H1 (cell line): Measurements from ENCODE around the gene TMC6. TPM values are rescaled to one million over a fixed set of nuclear protein-coding genes. Genes with fewer than 3 reads are reported as not detected.

Source experiments
- CTCF ChIA-PET: fragments of 300-600 bp; sonication (Branson Sonifier 250); formaldehyde crosslinking; loops from one replicate; lab custom pipeline; 2021; ENCODE audit not compliant: partially characterized antibody; lab: Charles Lee
- POLR2A ChIA-PET: fragments of 300-600 bp; sonication (Branson Sonifier 250); formaldehyde crosslinking; loops from one replicate; lab custom pipeline; 2021; ENCODE audit warnings: inconsistent platforms; ENCODE audit not compliant: partially characterized antibody; lab: Charles Lee
- DNase-seq, 2 experiments: peaks; one replicate each; pipeline versions ENCODE4 v3.0.0 to v3.0.0-alpha.2; 2010 to 2022; ENCODE audit warnings: low spot score in 2 of 2, low read depth in 1 of 2, mixed read lengths in 1 of 2
- FAIRE-seq: peaks from 2 replicates; lab custom pipeline; 2011; peaks lifted over from hg19 to GRCh38; lab: Jason Lieb, UNC
- H2AFZ ChIP-seq: 2 replicates; pipeline ENCODE4 v1.8.1; 2012; ENCODE audit warnings: low read length, inconsistent platforms
- H2AK5ac ChIP-seq: 2 replicates; pipeline ENCODE4 v1.6.1; 2013; ENCODE audit warnings: low read depth, low read length
- H2BK120ac ChIP-seq: replicated peaks from 2 replicates; pipeline ENCODE3; 2013; ENCODE audit warnings: low read depth, low read length, inconsistent platforms
- H2BK12ac ChIP-seq: 2 replicates; pipeline ENCODE4 v1.6.1; 2013; ENCODE audit warnings: low read depth, low read length
- H2BK15ac ChIP-seq: 2 replicates; pipeline ENCODE4 v1.6.1; 2013; ENCODE audit warnings: low read length
- H2BK20ac ChIP-seq: 2 replicates; pipeline ENCODE4 v1.6.1; 2013; ENCODE audit warnings: low read length
- H2BK5ac ChIP-seq: 2 replicates; pipeline ENCODE4 v1.6.1; 2013; ENCODE audit warnings: low read depth, low read length
- H3K14ac ChIP-seq: 2 replicates; pipeline ENCODE4 v1.6.1; 2013; ENCODE audit warnings: inconsistent platforms; ENCODE audit not compliant: insufficient read length
- H3K18ac ChIP-seq: 2 replicates; pipeline ENCODE4 v1.6.1; 2013; ENCODE audit warnings: low read length; ENCODE audit errors: extremely low read depth
- H3K23ac ChIP-seq: 2 replicates; pipeline ENCODE4 v1.6.1; 2013; ENCODE audit warnings: inconsistent platforms; ENCODE audit not compliant: insufficient read length
- H3K23me2 ChIP-seq: 2 replicates; pipeline ENCODE4 v1.6.1; 2013; ENCODE audit warnings: low read depth, low read length
- H3K27ac ChIP-seq: 2 replicates; pipeline ENCODE4 v1.6.1; 2011; ENCODE audit warnings: low read depth, low read length, inconsistent platforms
- H3K27me3 ChIP-seq, 4 experiments: replicated peaks in 1 of 4; 1 replicate in 1 of 4; 2 replicates in 3 of 4; pipeline versions ENCODE4 v1.6.1 to v1.8.1; 2011 to 2013; ENCODE audit warnings: low read length in 3 of 4, mild to moderate bottlenecking in 3 of 4, inconsistent platforms in 2 of 4, mixed read lengths in 2 of 4, moderate library complexity in 1 of 4; ENCODE audit not compliant: control insufficient read depth in 3 of 4, insufficient read depth in 3 of 4; ENCODE audit errors: extremely low read depth in 1 of 4
- H3K36me3 ChIP-seq, 4 experiments: 2 replicates each; pipeline versions ENCODE4 v1.6.1 to v1.8.1; 2011 to 2013; ENCODE audit warnings: mild to moderate bottlenecking in 4 of 4, low read length in 3 of 4, moderate library complexity in 2 of 4, control low read depth in 1 of 4, inconsistent platforms in 1 of 4; ENCODE audit not compliant: insufficient read depth in 4 of 4, control insufficient read depth in 2 of 4
- H3K4ac ChIP-seq: replicated peaks from 2 replicates; pipeline ENCODE3; 2013; ENCODE audit warnings: low read length, low read depth, mixed read lengths, inconsistent platforms; ENCODE audit not compliant: insufficient read length
- H3K4me1 ChIP-seq, 4 experiments: replicated peaks in 1 of 4; 1 replicate in 1 of 4; 2 replicates in 3 of 4; pipeline versions ENCODE4 v1.6.1 to v1.8.1; 2011 to 2013; ENCODE audit warnings: low read length in 3 of 4, inconsistent platforms in 2 of 4, mixed read lengths in 1 of 4; ENCODE audit not compliant: insufficient read depth in 4 of 4, control insufficient read depth in 3 of 4
- H3K4me2 ChIP-seq, 2 experiments: 2 replicates each; pipeline versions ENCODE4 v1.6.1 to v1.8.1; 2011 to 2013; ENCODE audit warnings: low read depth in 2 of 2, low read length in 2 of 2, control low read depth in 1 of 2, inconsistent platforms in 1 of 2, mild to moderate bottlenecking in 1 of 2; ENCODE audit not compliant: insufficient read depth in 1 of 2
- H3K4me3 ChIP-seq, 4 experiments: fragments of 200-600, 300-600 bp in 1 of 4; sonication (generic), shearing (Covaris generic), sonication (Bioruptor Twin) in 1 of 4; 2 replicates each; pipeline versions ENCODE4 v1.5.1 to v1.8.1; 2011 to 2016; ENCODE audit warnings: low read length in 4 of 4, low read depth in 3 of 4, control low read depth in 2 of 4, inconsistent platforms in 2 of 4, mild to moderate bottlenecking in 2 of 4, mixed read lengths in 1 of 4, moderate library complexity in 1 of 4; ENCODE audit not compliant: insufficient read depth in 2 of 4; ENCODE audit errors: extremely low read depth in 1 of 4
- H3K56ac ChIP-seq: replicated peaks from 2 replicates; pipeline ENCODE3; 2013; ENCODE audit warnings: low read depth, mild to moderate bottlenecking, mixed read lengths, low read length, inconsistent platforms; ENCODE audit not compliant: insufficient read length
- H3K79me1 ChIP-seq: 2 replicates; pipeline ENCODE4 v1.6.1; 2013; ENCODE audit warnings: low read depth, low read length, control low read depth
- H3K79me2 ChIP-seq, 2 experiments: 2 replicates each; pipeline versions ENCODE4 v1.6.1 to v1.8.1; 2012 to 2013; ENCODE audit warnings: low read length in 2 of 2, mild to moderate bottlenecking in 2 of 2, inconsistent platforms in 1 of 2; ENCODE audit not compliant: insufficient read depth in 2 of 2, control insufficient read depth in 1 of 2
- H3K9ac ChIP-seq, 4 experiments: replicated peaks in 1 of 4; 1 replicate in 1 of 4; 2 replicates in 3 of 4; pipeline versions ENCODE4 v1.6.1 to v1.8.1; 2011 to 2013; ENCODE audit warnings: low read depth in 3 of 4, low read length in 3 of 4, control low read depth in 2 of 4, mild to moderate bottlenecking in 2 of 4, moderate library complexity in 2 of 4, inconsistent platforms in 1 of 4; ENCODE audit errors: extremely low read depth in 1 of 4
- H3K9me3 ChIP-seq, 2 experiments: 2 replicates each; pipeline versions ENCODE4 v1.6.1 to v1.8.1; 2012 to 2013; ENCODE audit warnings: mild to moderate bottlenecking in 2 of 2, moderate library complexity in 2 of 2, control low read depth in 1 of 2, inconsistent platforms in 1 of 2, low read depth in 1 of 2, low read length in 1 of 2, mixed read lengths in 1 of 2; ENCODE audit not compliant: insufficient read depth in 2 of 2
- H4K20me1 ChIP-seq, 2 experiments: replicated peaks in 1 of 2; 2 replicates each; pipeline versions ENCODE3 to v1.8.1; 2011 to 2013; ENCODE audit warnings: inconsistent platforms in 2 of 2, low read length in 2 of 2, mild to moderate bottlenecking in 1 of 2; ENCODE audit not compliant: insufficient read depth in 2 of 2, control insufficient read depth in 1 of 2
- H4K5ac ChIP-seq: 2 replicates; pipeline ENCODE4 v1.6.1; 2013; ENCODE audit warnings: low read length, low read depth, mixed read lengths, inconsistent platforms; ENCODE audit not compliant: insufficient read length
- H4K8ac ChIP-seq: 2 replicates; pipeline ENCODE4 v1.8.0; 2013; ENCODE audit warnings: mild to moderate bottlenecking, moderate library complexity, low read length, inconsistent platforms; ENCODE audit not compliant: insufficient read depth; ENCODE audit errors: extremely low read depth
- H4K91ac ChIP-seq: replicated peaks from 2 replicates; pipeline ENCODE3; 2013; ENCODE audit warnings: low read length, mixed read lengths, inconsistent platforms; ENCODE audit not compliant: insufficient read length
- CEBPB ChIP-seq: IDR thresholded peaks from 2 replicates; pipeline ENCODE4 v1.6.1; 2012; ENCODE audit warnings: low read depth, low read length
- CHD1 ChIP-seq: IDR thresholded peaks from 2 replicates; pipeline ENCODE4 v1.6.1; 2012; ENCODE audit warnings: low read depth, low read length, improper control_type of control experiment
- EZH2 ChIP-seq: fragments of 200-600 bp; sonication (generic); IDR thresholded peaks from 2 replicates; pipeline ENCODE4 v1.7.1; 2012; ENCODE audit warnings: low read depth, mild to moderate bottlenecking, moderate library complexity, low read length, inconsistent platforms; ENCODE audit not compliant: severe bottlenecking
- JUND ChIP-seq: IDR thresholded peaks from 2 replicates; pipeline ENCODE4 v1.6.1; 2011; ENCODE audit warnings: mild to moderate bottlenecking, improper control_type of control experiment, low read length
- POLR2A ChIP-seq, 2 experiments: IDR thresholded peaks; 1 replicate in 1 of 2; 2 replicates in 1 of 2; pipeline ENCODE4 v1.6.1; 2011; ENCODE audit warnings: low read depth in 2 of 2, low read length in 2 of 2, mild to moderate bottlenecking in 2 of 2; ENCODE audit errors: control extremely low read depth in 1 of 2
- RAD21 ChIP-seq, 2 experiments: IDR thresholded peaks in 1 of 2; conservative IDR thresholded peaks in 1 of 2; 2 replicates each; pipeline ENCODE4 v1.6.1; 2011; ENCODE audit warnings: low read depth in 2 of 2, low read length in 2 of 2, improper control_type of control experiment in 1 of 2, inconsistent platforms in 1 of 2, mild to moderate bottlenecking in 1 of 2, moderate library complexity in 1 of 2
- TEAD4 ChIP-seq: IDR thresholded peaks from 2 replicates; pipeline ENCODE4 v1.6.1; 2012; ENCODE audit warnings: low read depth, low read length, inconsistent platforms, mixed read lengths
- WGBS, 2 experiments: shearing (Covaris generic) in 1 of 2; methylation state at CpG; one replicate each; pipeline versions ENCODE4 v1.1.6 to v1.1.7; 2013 to 2015; ENCODE audit warnings: low lambda C conversion rate in 2 of 2, mixed read lengths in 2 of 2, inconsistent platforms in 1 of 2, low coverage in 1 of 2, missing lambda C conversion rate in 1 of 2; ENCODE audit not compliant: insufficient replicate concordance in 2 of 2, insufficient coverage in 1 of 2, insufficient read length in 1 of 2; ENCODE audit errors: extremely low coverage in 1 of 2, missing lambda C conversion rate in 1 of 2; 5-methylcytosine and 5-hydroxymethylcytosine counted together
- polyA plus RNA-seq, 7 experiments: library from polyadenylated mRNA; depleted of rRNA in 3 of 7; stranded (reverse) in 5 of 7; unstranded in 2 of 7; fragments of >200 nt in 5 of 7; fragments of 200-250 nt in 2 of 7; gene quantifications; 1 replicate in 5 of 7; 2 replicates in 1 of 7; 4 replicates in 1 of 7; pipeline versions ENCODE4 v1.2.1 to v1.2.3, GENCODE V29; 2011 to 2013; ENCODE audit warnings: missing spikeins in 2 of 7, mixed read lengths in 2 of 7
- total RNA-seq: library from RNA; stranded (reverse); fragmentation: NEBNext Ultra II Directional; extraction: Animal tissue kit (Norgen Biotek cat#: 25700); gene quantifications from 2 replicates; pipeline ENCODE4 v1.2.1, GENCODE V29; 2021
- TF ChIP-seq, protein P1 (sequence below), 3 experiments: IDR thresholded peaks; 1 replicate in 2 of 3; 2 replicates in 1 of 3; pipeline versions ENCODE4 v1.5.1 to v1.6.1; 2011; ENCODE audit warnings: low read length in 3 of 3, mild to moderate bottlenecking in 3 of 3, inconsistent platforms in 2 of 3, low read depth in 1 of 3, moderate library complexity in 1 of 3; ENCODE audit not compliant: insufficient read depth in 1 of 3; ENCODE audit errors: control extremely low read depth in 1 of 3

The TMC6 gene
- total and polyA plus RNA-seq, 2 of the 8 experiments (the other 6 are each of a cell fraction or from before 2014, with no cell fraction given) = 39.4 to 77.6 TPM

DNA sequence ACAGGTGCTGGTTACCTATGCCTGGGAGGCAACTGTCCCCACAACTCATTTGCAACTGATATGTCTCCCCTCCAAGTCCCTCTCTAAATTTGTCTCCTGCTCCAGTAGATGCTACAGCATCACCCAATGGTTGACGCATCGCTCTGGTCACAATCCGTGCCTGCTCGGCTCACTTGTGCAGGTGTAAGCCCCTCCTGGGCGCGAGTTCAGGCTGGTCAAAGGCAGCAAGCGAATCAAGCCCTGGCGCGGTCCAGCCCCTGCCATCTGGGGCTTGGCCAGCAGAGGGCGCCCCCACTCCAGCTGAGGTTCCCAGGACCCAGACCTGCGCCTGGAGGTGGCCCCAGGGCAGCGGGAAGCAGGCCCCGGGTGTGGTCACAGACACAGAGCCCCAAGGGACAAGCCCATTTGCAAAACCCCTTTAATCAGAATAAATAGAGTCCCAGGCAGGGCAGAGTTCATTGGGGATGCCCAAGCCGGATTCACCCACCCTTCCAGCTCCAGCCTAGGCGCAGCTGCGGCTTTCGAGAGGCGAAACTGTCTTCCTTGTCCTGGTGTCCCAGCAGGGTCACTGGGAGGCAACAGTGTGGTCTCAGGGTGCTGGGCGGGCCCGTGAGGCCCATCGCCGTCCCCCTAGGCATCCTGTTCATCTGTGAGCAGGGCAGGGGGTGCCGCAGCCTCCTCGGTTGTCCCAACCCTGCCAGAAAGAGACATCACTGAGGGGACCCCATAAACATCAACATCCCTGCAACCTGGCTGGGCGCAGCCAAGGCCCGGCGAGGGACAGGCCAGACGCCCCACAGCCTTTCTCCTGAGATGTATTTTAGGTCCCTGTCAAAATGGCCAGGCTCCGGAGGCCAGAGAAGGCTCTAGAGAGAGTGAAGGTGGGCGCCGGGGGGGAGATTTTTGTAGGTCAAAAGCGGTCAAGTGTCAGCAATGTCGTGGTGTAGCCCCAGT, 15.8 kb downstream of the TMC6 start:
- Histone ChIP-seq H4K5ac (no peak overlapping the region), H3K36me3 (no peaks in the 10 kb centered on the region), H3K79me1 (no peaks in the 10 kb centered on the region), H3K27ac (no peak overlapping the region), H3K4me1 (no peaks in the 10 kb centered on the region; a peak in 1 of 7 replicates), H3K23me2 (no peaks in the 10 kb centered on the region), H3K9ac (no peak overlapping the region), H3K79me2 (no peaks in the 10 kb centered on the region), H3K4me3 (no peak overlapping the region), H4K8ac (no peak overlapping the region), H2AK5ac (no peak overlapping the region), H3K27me3 (no peaks in the 10 kb centered on the region), H2AFZ (no peak overlapping the region), H3K14ac (no peak overlapping the region), H2BK120ac (no peak overlapping the region), H2BK15ac (no peak overlapping the region), H3K23ac (no peak overlapping the region), H3K4ac (no peak overlapping the region), H3K18ac (no peak overlapping the region), H2BK5ac (no peak overlapping the region), H3K9me3 (no peaks in the 10 kb centered on the region), H4K20me1 (peaks cover 3 to 4% of the 10 kb centered on the region in 2 experiments), H3K4me2 (no peak overlapping the region), H4K91ac (no peak overlapping the region), H3K56ac (no peak overlapping the region), H2BK12ac (no peak overlapping the region), H2BK20ac (no peak overlapping the region)
- POLR2A ChIA-PET = interaction anchor here (0.6 to 3.5 kb wide), 4 partner anchors 15 to 64 kb away, joined by 3 to 16 read pairs (median 6); partner anchors contain the start of gene TMC6
- 70% methylated on average over 30 of the region's 33 CpGs; no CpG with 5 or more reads in 1 of the 2 experiments for WGBS, 2 experiments
- CTCF ChIA-PET = interaction anchor here (0.6 to 5.2 kb wide), 21 partner anchors 10 to 788 kb away, joined by 3 to 33 read pairs (median 4); partner anchors contain the start of gene TMC8
- FAIRE-seq = no peak
- peak; percentile 64 to 100 for DNase-seq
- no peak for TF ChIP-seq EZH2
- 0 out of 2 replicates have a peak, but pooled peaks have one; percentile 27 for TF ChIP-seq JUND
- TF ChIP-seq CEBPB = no peak
- peak in 1 of 2 experiments; percentile 29; a peak in 1 of 3 replicates for TF ChIP-seq POLR2A (IDR thresholded peaks at IDR 0.05; ENCODE audit: control extremely low read depth in 1 of 2, low read depth in 2 of 2, low read length in 2 of 2)
- TF ChIP-seq, protein P1, sequence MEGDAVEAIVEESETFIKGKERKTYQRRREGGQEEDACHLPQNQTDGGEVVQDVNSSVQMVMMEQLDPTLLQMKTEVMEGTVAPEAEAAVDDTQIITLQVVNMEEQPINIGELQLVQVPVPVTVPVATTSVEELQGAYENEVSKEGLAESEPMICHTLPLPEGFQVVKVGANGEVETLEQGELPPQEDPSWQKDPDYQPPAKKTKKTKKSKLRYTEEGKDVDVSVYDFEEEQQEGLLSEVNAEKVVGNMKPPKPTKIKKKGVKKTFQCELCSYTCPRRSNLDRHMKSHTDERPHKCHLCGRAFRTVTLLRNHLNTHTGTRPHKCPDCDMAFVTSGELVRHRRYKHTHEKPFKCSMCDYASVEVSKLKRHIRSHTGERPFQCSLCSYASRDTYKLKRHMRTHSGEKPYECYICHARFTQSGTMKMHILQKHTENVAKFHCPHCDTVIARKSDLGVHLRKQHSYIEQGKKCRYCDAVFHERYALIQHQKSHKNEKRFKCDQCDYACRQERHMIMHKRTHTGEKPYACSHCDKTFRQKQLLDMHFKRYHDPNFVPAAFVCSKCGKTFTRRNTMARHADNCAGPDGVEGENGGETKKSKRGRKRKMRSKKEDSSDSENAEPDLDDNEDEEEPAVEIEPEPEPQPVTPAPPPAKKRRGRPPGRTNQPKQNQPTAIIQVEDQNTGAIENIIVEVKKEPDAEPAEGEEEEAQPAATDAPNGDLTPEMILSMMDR (IDR thresholded peaks at IDR 0.05; ENCODE audit: control extremely low read depth in 1 of 3, insufficient read depth in 1 of 3, low read depth in 1 of 3, low read length in 3 of 3) = peak; percentile 95 to 99 (median 98)
- no peak for TF ChIP-seq CHD1
- TF ChIP-seq TEAD4 = 0 out of 2 replicates have a peak, but pooled peaks have one; percentile 16
- peak; percentile 95 to 98 for TF ChIP-seq RAD21 (IDR thresholded peaks at IDR 0.05 in 1 of 2, conservative IDR thresholded peaks at IDR 0.05 in 1 of 2; ENCODE audit: low read depth in 2 of 2, low read length in 2 of 2)
